Measurements from ENCODE around the gene BICC1.

BICC1 gene

GRCh38 chr10:58672845-58673244 is 160.2 kb downstream of the BICC1 start:
- H3K9me3 ChIP-seq (ENCODE audit: insufficient read depth, low read depth, low read length), result no peaks in the 10 kb centered on the region
- no peaks in the 10 kb centered on the region for H3K27me3 ChIP-seq (ENCODE audit: insufficient read depth, low read length, poor library complexity, severe bottlenecking)
- no peak for TF ChIP-seq EZH2phosphoT487 (IDR thresholded peaks at IDR 0.05; ENCODE audit: borderline replicate concordance)
- TF ChIP-seq CTCF (conservative IDR thresholded peaks at IDR 0.05; ENCODE audit: low read length), result no peak
- no peak overlapping the region for H3K4me3 ChIP-seq (ENCODE audit: low read length, poor library complexity, severe bottlenecking)
- H3K36me3 ChIP-seq (ENCODE audit: insufficient read depth, low read length), result no peaks in the 10 kb centered on the region
- H3K4me1 ChIP-seq (ENCODE audit: insufficient read depth, low read length, poor library complexity, severe bottlenecking), result no peaks in the 10 kb centered on the region
- H4K20me1 ChIP-seq (ENCODE audit: insufficient read depth, low read length, poor library complexity, severe bottlenecking), result no peaks in the 10 kb centered on the region
- no peak overlapping the region for H3K9ac ChIP-seq (ENCODE audit: low read depth, low read length, poor library complexity, severe bottlenecking)
- H3K79me2 ChIP-seq (ENCODE audit: insufficient read depth, low read length), result no peaks in the 10 kb centered on the region
- H3K9me2 ChIP-seq (replicated peaks; ENCODE audit: low read depth, low read length), result no peaks in the 10 kb centered on the region
- no peaks in the 10 kb centered on the region for H3F3A ChIP-seq (ENCODE audit: low read depth)
- H2AFZ ChIP-seq (ENCODE audit: low read length), result no peak overlapping the region
- H3K4me2 ChIP-seq (ENCODE audit: low read depth, low read length, poor library complexity, severe bottlenecking), result no peak overlapping the region

- H3K9ac ChIP-seq (ENCODE audit: low read depth, low read length, poor library complexity, severe bottlenecking), result no peak overlapping the region
- no peak overlapping the region for H2AFZ ChIP-seq (ENCODE audit: low read length)
- no peaks in the 10 kb centered on the region for H3K36me3 ChIP-seq (ENCODE audit: insufficient read depth, low read length)
- H4K20me1 ChIP-seq (ENCODE audit: insufficient read depth, low read length, poor library complexity, severe bottlenecking), result no peaks in the 10 kb centered on the region
- H3K79me2 ChIP-seq (ENCODE audit: insufficient read depth, low read length), result no peaks in the 10 kb centered on the region
- no peaks in the 10 kb centered on the region for H3F3A ChIP-seq (ENCODE audit: low read depth)
- no peaks in the 10 kb centered on the region for H3K4me1 ChIP-seq (ENCODE audit: insufficient read depth, low read length, poor library complexity, severe bottlenecking)
- no peaks in the 10 kb centered on the region for H3K27me3 ChIP-seq (ENCODE audit: insufficient read depth, low read length, poor library complexity, severe bottlenecking)
- H3K9me2 ChIP-seq (replicated peaks; ENCODE audit: low read depth, low read length), result no peaks in the 10 kb centered on the region
- H3K9me3 ChIP-seq (ENCODE audit: insufficient read depth, low read depth, low read length), result no peaks in the 10 kb centered on the region
- H3K4me3 ChIP-seq (ENCODE audit: low read length, poor library complexity, severe bottlenecking), result no peak overlapping the region
- TF ChIP-seq CTCF (conservative IDR thresholded peaks at IDR 0.05; ENCODE audit: low read length), result no peak
- TF ChIP-seq EZH2phosphoT487 (IDR thresholded peaks at IDR 0.05; ENCODE audit: borderline replicate concordance), result no peak
- H3K4me2 ChIP-seq (ENCODE audit: low read depth, low read length, poor library complexity, severe bottlenecking), result no peak overlapping the region
These were observed 161.6 kb downstream of the BICC1 start for GRCh38 chr10:58674251-58674650.

- H3K4me3 ChIP-seq (ENCODE audit: low read length, poor library complexity, severe bottlenecking), result no peak overlapping the region
- H4K20me1 ChIP-seq (ENCODE audit: insufficient read depth, low read length, poor library complexity, severe bottlenecking), result no peaks in the 10 kb centered on the region
- no peak overlapping the region for H2AFZ ChIP-seq (ENCODE audit: low read length)
- H3K9ac ChIP-seq (ENCODE audit: low read depth, low read length, poor library complexity, severe bottlenecking), result no peak overlapping the region
- no peaks in the 10 kb centered on the region for H3K9me3 ChIP-seq (ENCODE audit: insufficient read depth, low read depth, low read length)
- no peaks in the 10 kb centered on the region for H3K36me3 ChIP-seq (ENCODE audit: insufficient read depth, low read length)
- H3K4me2 ChIP-seq (ENCODE audit: low read depth, low read length, poor library complexity, severe bottlenecking), result no peak overlapping the region
- no peaks in the 10 kb centered on the region for H3K27me3 ChIP-seq (ENCODE audit: insufficient read depth, low read length, poor library complexity, severe bottlenecking)
- H3K4me1 ChIP-seq (ENCODE audit: insufficient read depth, low read length, poor library complexity, severe bottlenecking), result no peaks in the 10 kb centered on the region
- TF ChIP-seq EZH2phosphoT487 (IDR thresholded peaks at IDR 0.05; ENCODE audit: borderline replicate concordance) (no peak), CTCF (conservative IDR thresholded peaks at IDR 0.05; ENCODE audit: low read length) (no peak)
- no peaks in the 10 kb centered on the region for H3K9me2 ChIP-seq (replicated peaks; ENCODE audit: low read depth, low read length)
- no peaks in the 10 kb centered on the region for H3K79me2 ChIP-seq (ENCODE audit: insufficient read depth, low read length)
- no peaks in the 10 kb centered on the region for H3F3A ChIP-seq (ENCODE audit: low read depth)
These were observed 162.6 kb downstream of the BICC1 start for GRCh38 chr10:58675321-58675720.
